ENCODE measurements around the gene TH. TPM values are rescaled to one million over a fixed set of nuclear protein-coding genes. Genes with fewer than 3 reads are reported as not detected.

TH gene
- total RNA-seq, 1 donor, result not detected

- Histone ChIP-seq H3K4me3 (ENCODE audit: insufficient read depth, low read length) (no peak overlapping the region), H4K20me1 (ENCODE audit: insufficient read depth, low read length) (no peaks in the 10 kb centered on the region), H3K27ac (ENCODE audit: low read depth, low read length) (no peak overlapping the region), H2AFZ (ENCODE audit: low read length) (no peak overlapping the region), H3K4me1 (ENCODE audit: insufficient read depth, low read length) (no peaks in the 10 kb centered on the region), H3K27me3 (ENCODE audit: insufficient read depth, low read length) (peaks cover 21% of the 10 kb centered on the region), H3K79me2 (ENCODE audit: insufficient read depth, low read length) (no peaks in the 10 kb centered on the region), H3K4me2 (ENCODE audit: insufficient read depth, low read length) (no peak overlapping the region), H3K36me3 (ENCODE audit: insufficient read depth, low read length) (no peaks in the 10 kb centered on the region), H3K9me3 (ENCODE audit: low read depth, low read length) (no peaks in the 10 kb centered on the region)
- TF ChIP-seq CTCF (IDR thresholded peaks at IDR 0.05; ENCODE audit: extremely low read depth, low read depth, low read length), result no peak
- no peak for DNase-seq (ENCODE audit: insufficient read length, low spot score, missing footprints)
These were observed 57.0 kb downstream of the TH start for GRCh38 chr11:2114430-2115241.

Small RNA genes within 50 kb of the gene (small RNA-seq; reads per million reads assigned to genes)
- not detected for gene MIR4686
- 10.3 reads per million, percentile 92 among the genes with 10 or more reads in this experiment for gene MIR483

Other genes with a start within 250 kb of the TH start
- 84.9 and 94.5 TPM in 2 replicates for gene MRPL23, start 224.5 kb downstream of the TH start, total RNA-seq
- 4.3 and 9.4 TPM in 2 replicates for gene H19, start 174.0 kb downstream of the TH start, total RNA-seq
- 53.9 and 68.8 TPM in 2 replicates for gene IGF2, start 32.4 kb downstream of the TH start, total RNA-seq
- gene INS, start 10.6 kb downstream of the TH start, total RNA-seq, result not detected in 2 replicates
- gene ASCL2, start 98.8 kb upstream of the TH start, total RNA-seq, result not detected in 2 replicates
- 0.29 and 0.36 TPM in 2 replicates for gene C11orf21, start 130.1 kb upstream of the TH start, total RNA-seq
- gene TSPAN32, start 130.2 kb upstream of the TH start, total RNA-seq, result 0.59 and 1.4 TPM in 2 replicates
- gene CD81, start 205.5 kb upstream of the TH start, total RNA-seq, result 184 and 195 TPM in 2 replicates
- gene TSSC4, start 228.9 kb upstream of the TH start, total RNA-seq, result 42.4 and 46.7 TPM in 2 replicates

All from osteoblast (primary cell).